Measurements from ENCODE around the gene CHRNA10.
"Not testable (repeated sequence)": the region's sequence is repeated elsewhere in the genome, so short reads cannot be mapped to it uniquely, and the experiment has no call there.

- TF ChIP-seq ESRRA (CRISPR knock-in tag; IDR thresholded peaks at IDR 0.05; ENCODE audit: borderline replicate concordance); CTCF (IDR thresholded peaks at IDR 0.05); USF2 (CRISPR knock-in tag; IDR thresholded peaks at IDR 0.05); CREB1 (CRISPR knock-in tag; IDR thresholded peaks at IDR 0.05); SMAD3 (CRISPR knock-in tag; IDR thresholded peaks at IDR 0.05; ENCODE audit: borderline replicate concordance); NFATC4 (CRISPR knock-in tag; IDR thresholded peaks at IDR 0.05); SMAD4 (CRISPR knock-in tag; IDR thresholded peaks at IDR 0.05); ZBTB21 (CRISPR knock-in tag; IDR thresholded peaks at IDR 0.05; ENCODE audit: borderline replicate concordance); RELA (CRISPR knock-in tag; IDR thresholded peaks at IDR 0.05; ENCODE audit: borderline replicate concordance); SP1 (CRISPR knock-in tag; conservative IDR thresholded peaks at IDR 0.05); MLX (CRISPR knock-in tag; IDR thresholded peaks at IDR 0.05): not testable (repeated sequence)
Measured at GRCh38 chr11:3643102-3643546, 28.1 kb downstream of the CHRNA10 start.
